Calu3 (cell line): ENCODE measurements around the gene GDPD3. TPM values are rescaled to one million over a fixed set of nuclear protein-coding genes. Genes with fewer than 3 reads are reported as not detected.

Source experiments
- BruUV-seq: library from RNA; stranded (reverse); fragments of 400-500 nt; replicated peaks from 2 replicates; lab custom pipeline; 2021; lab: Mats Ljungman, UMichigan
- CTCF ChIA-PET: fragments of 300-600 bp; sonication (Branson Sonifier 250); formaldehyde crosslinking; loops from one replicate; lab custom pipeline; 2022; ENCODE audit warnings: antibody characterized with exemption; lab: Charles Lee
- DNase-seq: peaks from one replicate; pipeline ENCODE4 v3.0.0; 2022
- H3K27ac Mint-ChIP-seq: one replicate; pipeline ENCODE4 v1.8.0; 2022; ENCODE audit warnings: mixed read lengths; ENCODE audit not compliant: unreplicated experiment
- H3K27me3 Mint-ChIP-seq: one replicate; pipeline ENCODE4 v1.8.0; 2022; ENCODE audit warnings: mixed read lengths; ENCODE audit not compliant: unreplicated experiment
- H3K36me3 Mint-ChIP-seq: one replicate; pipeline ENCODE4 v1.8.0; 2022; ENCODE audit warnings: mild to moderate bottlenecking, moderate library complexity, mixed read lengths; ENCODE audit not compliant: insufficient read depth, unreplicated experiment
- H3K4me1 Mint-ChIP-seq: one replicate; pipeline ENCODE4 v1.8.0; 2022; ENCODE audit warnings: mild to moderate bottlenecking, low read depth, mixed read lengths; ENCODE audit not compliant: unreplicated experiment
- H3K4me3 Mint-ChIP-seq: one replicate; pipeline ENCODE4 v1.8.0; 2022; ENCODE audit warnings: mild to moderate bottlenecking, low read depth, moderate library complexity, mixed read lengths; ENCODE audit not compliant: unreplicated experiment
- H3K9me3 Mint-ChIP-seq: one replicate; pipeline ENCODE4 v1.8.0; 2022; ENCODE audit warnings: low read depth, mixed read lengths; ENCODE audit not compliant: unreplicated experiment
- intact Hi-C: fragments of 100-400 bp; cut with micrococcal nuclease; formaldehyde crosslinking; loops from one replicate; pipeline ENCODE4 v1.10.0; 2022; ENCODE audit not compliant: unreplicated experiment
- total RNA-seq: library from RNA; stranded (reverse); gene quantifications from 2 replicates; pipeline ENCODE4 v1.2.3, GENCODE V29; 2022
- TF ChIP-seq, protein P1 (sequence below): fragments of 200-600 bp; IDR thresholded peaks from one replicate; pipeline ENCODE4 v1.8.0; 2022; ENCODE audit warnings: antibody characterized with exemption; ENCODE audit not compliant: unreplicated experiment

The GDPD3 gene
- total RNA-seq, 1 experiment from 2014 or later, result 7.8 TPM

- no peak overlapping the region for H3K4me3 Mint-ChIP-seq
- DNase-seq, result no peak
- peaks cover 36% of the 10 kb centered on the region for H3K4me1 Mint-ChIP-seq
- no TSS peak for BruUV-seq
- no peaks in the 10 kb centered on the region for H3K9me3 Mint-ChIP-seq
- H3K27me3 Mint-ChIP-seq, result no peaks in the 10 kb centered on the region
- TF ChIP-seq, protein P1, sequence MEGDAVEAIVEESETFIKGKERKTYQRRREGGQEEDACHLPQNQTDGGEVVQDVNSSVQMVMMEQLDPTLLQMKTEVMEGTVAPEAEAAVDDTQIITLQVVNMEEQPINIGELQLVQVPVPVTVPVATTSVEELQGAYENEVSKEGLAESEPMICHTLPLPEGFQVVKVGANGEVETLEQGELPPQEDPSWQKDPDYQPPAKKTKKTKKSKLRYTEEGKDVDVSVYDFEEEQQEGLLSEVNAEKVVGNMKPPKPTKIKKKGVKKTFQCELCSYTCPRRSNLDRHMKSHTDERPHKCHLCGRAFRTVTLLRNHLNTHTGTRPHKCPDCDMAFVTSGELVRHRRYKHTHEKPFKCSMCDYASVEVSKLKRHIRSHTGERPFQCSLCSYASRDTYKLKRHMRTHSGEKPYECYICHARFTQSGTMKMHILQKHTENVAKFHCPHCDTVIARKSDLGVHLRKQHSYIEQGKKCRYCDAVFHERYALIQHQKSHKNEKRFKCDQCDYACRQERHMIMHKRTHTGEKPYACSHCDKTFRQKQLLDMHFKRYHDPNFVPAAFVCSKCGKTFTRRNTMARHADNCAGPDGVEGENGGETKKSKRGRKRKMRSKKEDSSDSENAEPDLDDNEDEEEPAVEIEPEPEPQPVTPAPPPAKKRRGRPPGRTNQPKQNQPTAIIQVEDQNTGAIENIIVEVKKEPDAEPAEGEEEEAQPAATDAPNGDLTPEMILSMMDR, result no peak
- CTCF ChIA-PET, result no interaction called here
- peak overlapping the region; percentile 64 for H3K27ac Mint-ChIP-seq
- intact Hi-C loops, result no loop called here
- H3K36me3 Mint-ChIP-seq, result peaks cover 29% of the 10 kb centered on the region
Observed at GRCh38 chr16:30114411-30114810, 1.1 kb upstream of the GDPD3 start.

DNA sequence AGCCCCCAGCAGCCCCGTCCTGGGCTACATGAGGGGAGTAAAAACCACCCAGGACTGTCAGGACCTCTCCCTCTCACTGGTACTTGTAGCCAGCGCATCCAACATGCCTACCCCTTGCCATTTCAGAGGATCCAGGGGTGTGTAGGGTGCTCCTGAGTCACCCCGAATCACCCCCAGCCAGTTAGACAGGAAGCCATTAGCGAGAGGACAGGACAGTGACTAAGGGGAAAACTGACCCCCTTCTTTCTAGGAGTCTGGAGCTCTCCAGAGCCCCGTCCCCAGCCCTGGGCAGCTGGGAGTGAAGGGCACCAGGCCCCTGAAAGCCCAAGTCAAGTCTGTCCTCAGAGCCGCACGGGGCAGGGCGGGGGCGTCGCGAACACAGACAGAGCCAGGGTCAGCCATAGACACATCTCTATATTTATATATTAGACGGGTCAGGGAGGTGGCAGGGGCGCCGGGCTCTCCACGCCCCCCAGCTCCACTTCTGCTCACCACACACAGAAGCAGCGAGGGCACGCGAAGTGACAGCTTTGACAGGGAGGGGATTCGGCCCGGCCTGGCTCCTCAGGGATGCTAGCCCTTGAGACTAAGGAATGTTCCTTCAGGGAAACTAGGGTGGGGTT lies 485 bp upstream of the GDPD3 start:
- intact Hi-C loops, result no loop called here
- TF ChIP-seq, protein P1, result no peak
- CTCF ChIA-PET, result interaction anchor here (2.5 kb wide), 1 partner anchor 22 kb away, joined by 12 read pairs; the partner anchor contains the start of gene TBX6
- no peaks in the 10 kb centered on the region for H3K27me3 Mint-ChIP-seq
- peaks cover 32% of the 10 kb centered on the region for H3K4me1 Mint-ChIP-seq
- no peak for DNase-seq
- H3K9me3 Mint-ChIP-seq, result no peaks in the 10 kb centered on the region
- no TSS peak for BruUV-seq
- no peak overlapping the region for H3K4me3 Mint-ChIP-seq
- peaks cover 25% of the 10 kb centered on the region for H3K36me3 Mint-ChIP-seq
- peak overlapping the region; percentile 64 for H3K27ac Mint-ChIP-seq

DNA sequence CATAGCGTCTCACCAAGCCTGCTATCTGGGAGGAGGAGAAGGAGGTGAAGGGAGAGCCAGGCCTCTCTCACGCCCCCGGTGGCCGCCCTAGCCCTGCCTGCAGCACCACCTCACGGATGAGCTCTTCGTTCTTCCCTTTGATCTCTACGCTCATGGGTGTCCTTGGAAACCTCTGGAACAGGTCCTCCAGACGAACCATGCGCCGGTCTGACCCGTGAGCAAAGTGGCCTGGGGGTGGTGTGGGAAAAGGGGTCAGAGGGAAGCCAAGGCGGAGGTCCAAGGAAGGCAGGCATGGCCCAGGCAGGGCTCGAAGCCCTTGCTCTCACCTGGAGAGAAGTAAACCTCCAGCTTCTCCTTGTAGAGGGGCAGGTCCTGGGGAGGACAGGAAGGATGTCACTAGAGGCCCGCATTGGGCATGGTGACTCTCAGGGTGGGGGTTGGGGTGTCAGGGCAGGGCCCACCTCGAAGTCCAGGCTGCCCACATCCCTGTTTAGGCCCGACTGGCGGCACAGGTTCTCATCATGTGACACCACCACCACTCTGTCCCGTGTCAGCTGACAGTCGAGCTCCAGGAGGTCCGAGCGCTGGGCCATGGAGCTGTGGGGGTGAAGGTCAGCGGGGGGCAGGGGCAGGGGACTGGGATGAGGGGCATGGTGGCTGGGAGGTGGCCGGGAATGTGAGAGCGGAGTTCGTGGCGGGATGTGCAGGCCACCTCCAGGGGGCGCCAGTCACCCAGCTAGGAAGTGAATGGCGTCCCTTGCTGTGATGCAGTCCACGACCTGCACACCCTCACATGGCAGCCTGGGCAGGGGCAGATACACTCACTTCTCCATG lies 923 bp downstream of the GDPD3 start:
- CTCF ChIA-PET, result interaction anchor here (0.8 to 2.5 kb wide), 5 partner anchors 9 to 47 kb away, joined by 4 to 12 read pairs (median 4); partner anchors contain the start of genes ALDOA and TBX6
- H3K27ac Mint-ChIP-seq, result peak overlapping the region; percentile 64
- H3K4me3 Mint-ChIP-seq, result peak overlapping the region; percentile 34
- TF ChIP-seq, protein P1, result peak; percentile 92
- BruUV-seq, result no TSS peak
- peaks cover 32% of the 10 kb centered on the region for H3K4me1 Mint-ChIP-seq
- intact Hi-C loops, result no loop called here
- H3K36me3 Mint-ChIP-seq, result peaks cover 25% of the 10 kb centered on the region
- DNase-seq, result peak; percentile 75
- no peaks in the 10 kb centered on the region for H3K27me3 Mint-ChIP-seq
- H3K9me3 Mint-ChIP-seq, result no peaks in the 10 kb centered on the region

GRCh38 chr16:30110661-30111060 lies 2.7 kb downstream of the GDPD3 start:
- DNase-seq, result no peak
- H3K36me3 Mint-ChIP-seq, result peaks cover 22% of the 10 kb centered on the region
- CTCF ChIA-PET, result no interaction called here
- TF ChIP-seq, protein P1, result no peak
- no TSS peak for BruUV-seq
- H3K27ac Mint-ChIP-seq, result no peak overlapping the region
- intact Hi-C loops, result no loop called here
- H3K9me3 Mint-ChIP-seq, result no peaks in the 10 kb centered on the region
- H3K4me3 Mint-ChIP-seq, result no peak overlapping the region
- H3K4me1 Mint-ChIP-seq, result peaks cover 31% of the 10 kb centered on the region
- no peaks in the 10 kb centered on the region for H3K27me3 Mint-ChIP-seq
